SU-DHL-6 (cell line): ENCODE results near the gene ITSN2.

Source experiments
- H2AFZ ChIP-seq: fragments of 200-600 bp; sonication (generic); 2 replicates; pipeline ENCODE4 v1.6.1; 2014; ENCODE audit warnings: low read depth, mild to moderate bottlenecking, moderate library complexity, mixed read lengths, antibody characterized with exemption, low read length; ENCODE audit not compliant: severe bottlenecking
- H3F3A ChIP-seq: fragments of 200-600 bp; shearing (Covaris generic); 2 replicates; pipeline ENCODE4 v1.6.0; 2016; ENCODE audit warnings: antibody characterized with exemption, mild to moderate bottlenecking; ENCODE audit not compliant: insufficient read depth
- H3K27ac ChIP-seq: fragments of 200-600 bp; sonication (generic); 2 replicates; pipeline ENCODE4 v1.5.1; 2016; ENCODE audit warnings: low read depth, mild to moderate bottlenecking, low read length, moderate library complexity, mixed read lengths
- H3K27me3 ChIP-seq: fragments of 200-600 bp; sonication (generic), shearing (Covaris generic); 2 replicates; pipeline ENCODE4 v1.6.0; 2014; ENCODE audit warnings: mild to moderate bottlenecking, low read length
- H3K36me3 ChIP-seq: fragments of 200-600 bp; sonication (generic); 2 replicates; pipeline ENCODE4 v1.6.1; 2014; ENCODE audit warnings: mild to moderate bottlenecking, low read length, mixed read lengths
- H3K4me2 ChIP-seq: fragments of 300-600, 200-600 bp; shearing (Covaris generic), sonication (generic); 2 replicates; pipeline ENCODE4 v1.6.0; 2014; ENCODE audit warnings: low read length, low read depth, mild to moderate bottlenecking; ENCODE audit not compliant: poor library complexity, severe bottlenecking
- H3K4me3 ChIP-seq: fragments of 200-600 bp; sonication (generic); 2 replicates; pipeline ENCODE4 v1.5.1; 2014; ENCODE audit warnings: antibody characterized with exemption, low read length, mild to moderate bottlenecking, mixed read lengths; ENCODE audit not compliant: insufficient read depth, poor library complexity, severe bottlenecking
- H3K79me2 ChIP-seq: fragments of 200-600 bp; sonication (generic); 2 replicates; pipeline ENCODE4 v1.6.1; 2014; ENCODE audit warnings: mild to moderate bottlenecking, low read length, moderate library complexity; ENCODE audit not compliant: insufficient read depth
- H3K9ac ChIP-seq: fragments of 200-600 bp; sonication (generic); 2 replicates; pipeline ENCODE4 v1.7.0; 2014; ENCODE audit warnings: mild to moderate bottlenecking, low read length
- H3K9me2 ChIP-seq: fragments of 200-600 bp; sonication (generic); replicated peaks from 2 replicates; pipeline ENCODE4 v1.6.1; 2014; ENCODE audit warnings: low read length; ENCODE audit not compliant: insufficient read depth
- H3K9me3 ChIP-seq: fragments of 200-600 bp; sonication (generic); 2 replicates; pipeline ENCODE4 v1.6.1; 2014; ENCODE audit warnings: low read length, mixed read lengths; ENCODE audit not compliant: insufficient read depth
- H4K20me1 ChIP-seq: fragments of 200-600 bp; sonication (generic); 2 replicates; pipeline ENCODE4 v1.6.1; 2014; ENCODE audit warnings: low read depth, mild to moderate bottlenecking, antibody characterized with exemption, low read length, moderate library complexity, mixed read lengths
- CTCF ChIP-seq: fragments of 200-600 bp; sonication (generic); IDR thresholded peaks from one replicate; pipeline ENCODE4 v1.5.1; 2017; ENCODE audit warnings: antibody characterized with exemption, mild to moderate bottlenecking, low read length, moderate library complexity; ENCODE audit not compliant: insufficient read depth, poor library complexity, severe bottlenecking
- EZH2phosphoT487 ChIP-seq: fragments of 200-600 bp; sonication (generic), shearing (Covaris generic); conservative IDR thresholded peaks from 2 replicates; pipeline ENCODE4 v1.6.1; 2018; ENCODE audit warnings: mild to moderate bottlenecking, antibody characterized with exemption, low read length, moderate library complexity, mixed read lengths

The ITSN2 gene

DNA sequence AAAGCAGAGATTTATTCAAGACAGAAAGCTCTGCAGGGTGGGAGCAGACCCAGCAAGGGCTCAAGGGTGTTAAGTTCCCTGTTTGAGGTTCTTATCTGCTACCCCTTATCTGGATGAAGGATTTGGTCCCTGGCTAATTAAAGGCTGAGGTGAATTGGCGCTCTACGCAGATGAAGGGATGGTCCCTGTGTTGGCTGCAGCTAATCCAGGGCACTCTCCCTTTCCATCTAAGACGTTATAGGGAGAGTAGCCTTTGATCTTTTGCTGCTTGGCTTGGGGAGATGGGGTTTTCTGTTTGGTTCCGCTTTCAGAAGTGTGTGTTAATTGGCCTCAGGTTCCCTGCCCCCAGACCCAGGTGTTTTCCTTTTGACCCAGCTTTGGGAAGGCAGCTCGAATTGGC lies 168.5 kb downstream of the ITSN2 start:
- TF ChIP-seq EZH2phosphoT487 (no peak), CTCF (no peak)
- Histone ChIP-seq H3K27me3 (no peaks in the 10 kb centered on the region), H3K4me3 (no peak overlapping the region), H2AFZ (no peak overlapping the region), H4K20me1 (no peaks in the 10 kb centered on the region), H3K9me2 (no peaks in the 10 kb centered on the region), H3K79me2 (no peaks in the 10 kb centered on the region), H3K36me3 (no peaks in the 10 kb centered on the region), H3K9me3 (no peaks in the 10 kb centered on the region), H3K4me2 (no peak overlapping the region), H3K27ac (no peak overlapping the region), H3K9ac (no peak overlapping the region), H3F3A (no peaks in the 10 kb centered on the region)

DNA sequence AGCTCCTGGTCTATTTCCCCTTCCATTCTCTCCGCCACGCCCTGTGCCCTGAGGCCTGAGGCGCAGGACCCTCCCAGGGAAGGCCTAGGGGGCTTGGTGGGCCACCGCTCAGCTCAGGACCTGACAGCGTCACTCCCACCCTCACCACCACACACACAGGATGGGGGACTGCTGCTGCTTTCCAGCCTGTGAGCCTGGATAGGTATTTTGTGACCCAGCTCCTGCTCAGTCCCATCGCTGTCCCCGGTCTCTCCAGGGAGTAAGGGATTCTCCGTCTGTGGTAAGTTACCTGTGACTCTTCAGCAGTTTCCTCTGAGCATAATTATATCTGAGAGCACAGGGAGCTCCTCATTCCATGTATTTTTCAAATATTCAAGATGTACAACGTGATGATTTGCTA lies 169.2 kb downstream of the ITSN2 start:
- H3K4me3 ChIP-seq: no peak overlapping the region
- TF ChIP-seq EZH2phosphoT487 (no peak), CTCF (no peak)
- no peaks in the 10 kb centered on the region for H3K27me3 ChIP-seq
- H3K79me2 ChIP-seq: no peaks in the 10 kb centered on the region
- no peak overlapping the region for H3K4me2 ChIP-seq
- no peak overlapping the region for H3K27ac ChIP-seq
- H2AFZ ChIP-seq: no peak overlapping the region
- no peaks in the 10 kb centered on the region for H3F3A ChIP-seq
- H3K36me3 ChIP-seq: no peaks in the 10 kb centered on the region
- no peaks in the 10 kb centered on the region for H3K9me2 ChIP-seq
- no peaks in the 10 kb centered on the region for H4K20me1 ChIP-seq
- H3K9ac ChIP-seq: no peak overlapping the region
- H3K9me3 ChIP-seq: no peaks in the 10 kb centered on the region

DNA sequence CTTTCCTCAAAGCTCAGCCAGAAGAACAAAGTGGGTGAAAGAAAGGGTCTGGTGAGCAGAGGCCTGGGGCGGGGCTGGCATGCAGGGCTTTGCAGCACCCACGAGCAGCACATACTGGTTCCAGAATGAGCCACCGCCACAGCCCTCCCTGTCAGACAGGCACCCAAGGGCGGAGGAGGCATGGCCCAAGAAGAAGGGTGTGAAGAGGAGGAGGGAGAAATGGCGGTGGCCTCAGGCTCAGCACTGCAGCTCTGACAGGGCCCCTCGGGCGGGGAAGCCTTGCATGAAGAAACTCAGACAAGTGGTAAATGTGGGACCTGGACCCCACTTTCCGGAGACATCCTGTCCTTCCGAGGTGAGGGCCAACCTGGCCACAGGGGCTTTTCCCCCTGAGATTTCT lies 169.8 kb downstream of the ITSN2 start:
- Histone ChIP-seq H4K20me1 (no peaks in the 10 kb centered on the region), H3K27ac (no peak overlapping the region), H3K27me3 (no peaks in the 10 kb centered on the region), H3K4me3 (no peak overlapping the region), H2AFZ (no peak overlapping the region), H3K36me3 (no peaks in the 10 kb centered on the region), H3K4me2 (no peak overlapping the region), H3F3A (no peaks in the 10 kb centered on the region), H3K9me2 (no peaks in the 10 kb centered on the region), H3K9me3 (no peaks in the 10 kb centered on the region), H3K9ac (no peak overlapping the region), H3K79me2 (no peaks in the 10 kb centered on the region)
- no peak for TF ChIP-seq CTCF
- no peak for TF ChIP-seq EZH2phosphoT487

DNA sequence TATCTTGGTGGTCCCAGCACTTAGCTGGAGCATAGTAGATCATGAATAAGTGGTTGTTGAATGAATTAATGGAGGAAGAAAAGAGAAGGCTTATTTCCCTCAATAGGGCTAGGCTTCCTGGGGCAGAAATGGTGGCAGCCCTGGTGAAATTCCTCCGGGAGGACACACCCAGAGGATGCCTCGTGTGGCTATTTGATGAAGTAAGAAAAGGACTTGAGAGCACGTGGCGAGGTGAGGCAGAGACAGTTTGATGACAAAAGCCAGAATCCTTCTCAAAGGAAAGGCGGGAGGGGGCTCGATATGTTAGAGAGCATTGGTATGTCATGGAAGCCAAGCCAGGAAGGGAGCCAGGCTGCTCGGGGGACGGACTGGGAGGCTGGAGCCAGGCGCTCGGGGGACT lies 170.8 kb downstream of the ITSN2 start:
- H3K4me3 ChIP-seq: no peak overlapping the region
- no peak for TF ChIP-seq EZH2phosphoT487
- TF ChIP-seq CTCF: no peak
- no peaks in the 10 kb centered on the region for H3F3A ChIP-seq

More for the DNA sequence above, 170.8 kb downstream of the ITSN2 start:
- no peaks in the 10 kb centered on the region for H3K9me3 ChIP-seq
- no peak overlapping the region for H3K9ac ChIP-seq
- no peak overlapping the region for H3K27ac ChIP-seq
- no peak overlapping the region for H2AFZ ChIP-seq
- no peaks in the 10 kb centered on the region for H3K36me3 ChIP-seq
- no peak overlapping the region for H3K4me2 ChIP-seq
- H3K9me2 ChIP-seq: no peaks in the 10 kb centered on the region
- H4K20me1 ChIP-seq: no peaks in the 10 kb centered on the region
- H3K27me3 ChIP-seq: no peaks in the 10 kb centered on the region
- no peaks in the 10 kb centered on the region for H3K79me2 ChIP-seq
